HG03342 (cell line): ENCODE measurements around the gene RTL10.

Source experiments
- ATAC-seq: cut with Tn5 transposase; IDR thresholded peaks from one replicate; pipeline ENCODE4 v1.9.1; 2021; ENCODE audit warnings: mild to moderate bottlenecking, moderate library complexity; ENCODE audit not compliant: unreplicated experiment

The RTL10 gene

GRCh38 chr22:19854778-19855503 lies at the start of gene RTL10, which contains the start of gene GNB1L:
Gene RTL10 (minus strand): TSS chr22:19854874. CDS start chr22:19852261, 2,613 bp downstream.
Gene GNB1L (minus strand): TSS chr22:19854874. CDS start chr22:19821355, 33,519 bp downstream.
- peak; percentile 78 for ATAC-seq

- no peak for ATAC-seq
Measured at GRCh38 chr22:19904174-19904856, 49.6 kb upstream of the RTL10 start.

GRCh38 chr22:19903513-19903912 lies 48.8 kb upstream of the RTL10 start:
- ATAC-seq = no peak

- ATAC-seq = no peak
Measured at GRCh38 chr22:19903031-19903430, 48.4 kb upstream of the RTL10 start.

- no peak for ATAC-seq
Measured at GRCh38 chr22:19902245-19902715, 47.6 kb upstream of the RTL10 start.

GRCh38 chr22:19901577-19902244 lies 47.0 kb upstream of the RTL10 start:
- no peak for ATAC-seq

- no peak for ATAC-seq
Measured at GRCh38 chr22:19900707-19901436, 46.2 kb upstream of the RTL10 start.

GRCh38 chr22:19898831-19899567 lies 44.3 kb upstream of the RTL10 start:
- no peak for ATAC-seq

GRCh38 chr22:19898145-19898544 lies 43.5 kb upstream of the RTL10 start:
- ATAC-seq = no peak

GRCh38 chr22:19897726-19898125 lies 43.1 kb upstream of the RTL10 start:
- ATAC-seq = no peak

- no peak for ATAC-seq
Measured at GRCh38 chr22:19896665-19897355, 42.1 kb upstream of the RTL10 start.

GRCh38 chr22:19895160-19895849 lies 40.6 kb upstream of the RTL10 start:
- no peak for ATAC-seq

GRCh38 chr22:19893363-19893762 lies 38.7 kb upstream of the RTL10 start:
- no peak for ATAC-seq

GRCh38 chr22:19892925-19893324 lies 38.3 kb upstream of the RTL10 start:
- ATAC-seq = no peak

GRCh38 chr22:19892257-19892879 lies 37.7 kb upstream of the RTL10 start:
- no peak for ATAC-seq

- ATAC-seq = peak; percentile 52
Measured at GRCh38 chr22:19891317-19892256, 36.9 kb upstream of the RTL10 start.

- ATAC-seq = no peak
Measured at GRCh38 chr22:19890502-19891316, 36.0 kb upstream of the RTL10 start.
